HTR-8/SVneo (cell line): ENCODE measurements around the gene NR2C2.

ENCODE experiments used
- DNase-seq: peaks from one replicate; pipeline ENCODE4 v3.0.0; 2011; ENCODE audit warnings: low spot score, mixed read lengths; ENCODE audit not compliant: insufficient read length
- FAIRE-seq: peaks from 2 replicates; lab custom pipeline; 2011; peaks lifted over from hg19 to GRCh38; lab: Jason Lieb, UNC

Gene NR2C2

DNA sequence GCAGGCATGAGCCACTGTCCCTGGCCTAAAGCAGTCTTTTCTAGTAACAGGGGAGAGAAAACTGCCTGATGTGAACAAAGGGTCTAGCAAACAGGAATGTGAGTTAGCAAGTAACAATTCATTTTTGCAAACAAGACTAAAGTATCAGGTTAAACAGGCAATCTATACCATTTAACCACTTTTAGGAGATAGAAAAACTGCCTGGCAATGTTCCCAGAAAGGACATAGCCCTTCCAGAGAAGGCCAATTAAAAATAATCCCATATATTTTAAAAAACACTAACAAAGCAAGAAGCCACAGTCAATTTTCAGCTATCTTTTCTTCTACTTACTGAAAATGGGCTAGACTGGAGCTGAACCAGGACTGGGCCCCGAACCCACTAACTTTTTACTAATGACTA lies 145.3 kb downstream of the NR2C2 start:
- FAIRE-seq (no peak), DNase-seq (no peak)

DNA sequence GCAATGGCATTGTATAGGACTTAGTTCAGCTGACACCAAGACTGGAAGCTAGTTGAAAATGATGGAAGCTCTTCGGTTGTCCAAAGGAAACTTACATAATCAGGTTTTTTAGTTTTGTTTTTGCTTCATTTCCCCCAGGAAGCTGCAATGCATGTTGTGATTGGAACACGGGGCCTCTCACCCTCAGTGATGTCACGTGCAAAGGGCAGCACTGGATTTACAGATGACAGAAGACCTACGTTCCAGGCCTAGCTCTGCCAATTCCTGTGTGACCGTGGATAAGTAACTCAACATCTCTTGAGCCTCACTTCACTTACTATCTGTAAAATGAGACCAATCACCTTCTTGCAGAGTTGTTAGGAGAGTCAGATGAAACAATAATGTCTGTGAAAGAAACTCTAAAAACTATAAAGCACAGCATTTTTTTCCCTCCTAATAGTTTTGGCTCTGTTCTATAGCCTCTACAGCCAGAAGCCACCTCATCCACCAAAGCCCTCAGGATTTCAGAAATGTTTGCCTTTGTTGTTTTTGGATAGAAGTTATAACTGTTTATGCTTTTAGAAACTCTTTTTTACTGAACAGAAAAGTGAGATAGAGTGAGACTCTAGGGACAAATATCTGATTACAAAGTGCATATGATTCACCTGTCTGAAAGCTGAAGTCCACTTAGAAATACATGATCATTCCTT lies 146.9 kb downstream of the NR2C2 start:
- DNase-seq (no peak), FAIRE-seq (no peak)

DNA sequence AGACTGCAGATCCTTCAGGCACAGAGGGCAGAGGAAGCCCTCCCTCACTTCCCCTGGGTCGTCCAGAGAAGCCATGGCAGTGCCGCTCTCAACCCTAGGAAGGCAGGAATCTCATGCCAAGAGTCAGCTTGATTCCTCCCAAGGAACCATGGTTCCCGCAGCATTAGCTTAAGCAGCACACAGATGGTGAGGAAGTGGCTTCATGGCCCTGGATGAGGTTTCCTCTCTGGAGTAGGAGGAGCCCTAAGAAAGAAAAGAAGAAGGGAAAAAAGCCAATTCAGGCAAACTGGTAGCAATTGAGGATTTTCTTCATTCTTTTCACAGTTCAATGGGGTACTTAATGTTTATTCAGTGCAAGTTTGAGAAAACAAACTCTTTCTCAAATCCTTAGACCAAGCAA lies 148.7 kb downstream of the NR2C2 start:
- no peak for FAIRE-seq
- no peak for DNase-seq

DNA sequence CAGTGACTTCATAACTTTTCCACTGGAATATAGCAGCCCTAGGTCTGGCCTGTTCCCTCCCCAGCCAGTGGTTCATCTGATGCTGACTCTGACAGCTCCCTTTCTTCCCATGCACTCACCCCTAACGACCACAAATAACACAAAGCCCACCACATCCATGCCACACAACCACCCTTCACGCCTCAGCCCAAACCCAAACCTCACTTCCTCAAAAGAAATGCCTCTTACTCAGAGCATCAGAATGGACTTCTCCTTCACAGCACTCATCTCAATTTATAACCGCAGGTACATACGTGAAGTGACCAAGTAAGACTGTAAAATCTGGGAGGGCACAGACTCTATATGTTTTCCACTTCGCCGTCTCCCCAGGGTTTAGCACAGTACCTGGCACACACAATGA lies 150.5 kb downstream of the NR2C2 start:
- DNase-seq (no peak), FAIRE-seq (no peak)
